H1 (cell line): ENCODE measurements around the gene GJB4. TPM values are rescaled to one million over a fixed set of nuclear protein-coding genes. Genes with fewer than 3 reads are reported as not detected.

Source experiments
- CTCF ChIA-PET: fragments of 300-600 bp; sonication (Branson Sonifier 250); formaldehyde crosslinking; loops from one replicate; lab custom pipeline; 2021; ENCODE audit not compliant: partially characterized antibody; lab: Charles Lee
- POLR2A ChIA-PET: fragments of 300-600 bp; sonication (Branson Sonifier 250); formaldehyde crosslinking; loops from one replicate; lab custom pipeline; 2021; ENCODE audit warnings: inconsistent platforms; ENCODE audit not compliant: partially characterized antibody; lab: Charles Lee
- DNase-seq, 2 experiments: peaks; one replicate each; pipeline versions ENCODE4 v3.0.0 to v3.0.0-alpha.2; 2010 to 2022; ENCODE audit warnings: low spot score in 2 of 2, low read depth in 1 of 2, mixed read lengths in 1 of 2
- FAIRE-seq: peaks from 2 replicates; lab custom pipeline; 2011; peaks lifted over from hg19 to GRCh38; lab: Jason Lieb, UNC
- H2AFZ ChIP-seq: 2 replicates; pipeline ENCODE4 v1.8.1; 2012; ENCODE audit warnings: low read length, inconsistent platforms
- H2AK5ac ChIP-seq: 2 replicates; pipeline ENCODE4 v1.6.1; 2013; ENCODE audit warnings: low read depth, low read length
- H2BK120ac ChIP-seq: replicated peaks from 2 replicates; pipeline ENCODE3; 2013; ENCODE audit warnings: low read depth, low read length, inconsistent platforms
- H2BK12ac ChIP-seq: 2 replicates; pipeline ENCODE4 v1.6.1; 2013; ENCODE audit warnings: low read depth, low read length
- H2BK15ac ChIP-seq: 2 replicates; pipeline ENCODE4 v1.6.1; 2013; ENCODE audit warnings: low read length
- H2BK20ac ChIP-seq: 2 replicates; pipeline ENCODE4 v1.6.1; 2013; ENCODE audit warnings: low read length
- H2BK5ac ChIP-seq: 2 replicates; pipeline ENCODE4 v1.6.1; 2013; ENCODE audit warnings: low read depth, low read length
- H3K14ac ChIP-seq: 2 replicates; pipeline ENCODE4 v1.6.1; 2013; ENCODE audit warnings: inconsistent platforms; ENCODE audit not compliant: insufficient read length
- H3K18ac ChIP-seq: 2 replicates; pipeline ENCODE4 v1.6.1; 2013; ENCODE audit warnings: low read length; ENCODE audit errors: extremely low read depth
- H3K23ac ChIP-seq: 2 replicates; pipeline ENCODE4 v1.6.1; 2013; ENCODE audit warnings: inconsistent platforms; ENCODE audit not compliant: insufficient read length
- H3K23me2 ChIP-seq: 2 replicates; pipeline ENCODE4 v1.6.1; 2013; ENCODE audit warnings: low read depth, low read length
- H3K27ac ChIP-seq: 2 replicates; pipeline ENCODE4 v1.6.1; 2011; ENCODE audit warnings: low read depth, low read length, inconsistent platforms
- H3K27me3 ChIP-seq, 4 experiments: replicated peaks in 1 of 4; 1 replicate in 1 of 4; 2 replicates in 3 of 4; pipeline versions ENCODE4 v1.6.1 to v1.8.1; 2011 to 2013; ENCODE audit warnings: low read length in 3 of 4, mild to moderate bottlenecking in 3 of 4, inconsistent platforms in 2 of 4, mixed read lengths in 2 of 4, moderate library complexity in 1 of 4; ENCODE audit not compliant: control insufficient read depth in 3 of 4, insufficient read depth in 3 of 4; ENCODE audit errors: extremely low read depth in 1 of 4
- H3K36me3 ChIP-seq, 4 experiments: 2 replicates each; pipeline versions ENCODE4 v1.6.1 to v1.8.1; 2011 to 2013; ENCODE audit warnings: mild to moderate bottlenecking in 4 of 4, low read length in 3 of 4, moderate library complexity in 2 of 4, control low read depth in 1 of 4, inconsistent platforms in 1 of 4; ENCODE audit not compliant: insufficient read depth in 4 of 4, control insufficient read depth in 2 of 4
- H3K4ac ChIP-seq: replicated peaks from 2 replicates; pipeline ENCODE3; 2013; ENCODE audit warnings: low read length, low read depth, mixed read lengths, inconsistent platforms; ENCODE audit not compliant: insufficient read length
- H3K4me1 ChIP-seq, 4 experiments: replicated peaks in 1 of 4; 1 replicate in 1 of 4; 2 replicates in 3 of 4; pipeline versions ENCODE4 v1.6.1 to v1.8.1; 2011 to 2013; ENCODE audit warnings: low read length in 3 of 4, inconsistent platforms in 2 of 4, mixed read lengths in 1 of 4; ENCODE audit not compliant: insufficient read depth in 4 of 4, control insufficient read depth in 3 of 4
- H3K4me2 ChIP-seq, 2 experiments: 2 replicates each; pipeline versions ENCODE4 v1.6.1 to v1.8.1; 2011 to 2013; ENCODE audit warnings: low read depth in 2 of 2, low read length in 2 of 2, control low read depth in 1 of 2, inconsistent platforms in 1 of 2, mild to moderate bottlenecking in 1 of 2; ENCODE audit not compliant: insufficient read depth in 1 of 2
- H3K4me3 ChIP-seq, 4 experiments: fragments of 200-600, 300-600 bp in 1 of 4; sonication (generic), shearing (Covaris generic), sonication (Bioruptor Twin) in 1 of 4; 2 replicates each; pipeline versions ENCODE4 v1.5.1 to v1.8.1; 2011 to 2016; ENCODE audit warnings: low read length in 4 of 4, low read depth in 3 of 4, control low read depth in 2 of 4, inconsistent platforms in 2 of 4, mild to moderate bottlenecking in 2 of 4, mixed read lengths in 1 of 4, moderate library complexity in 1 of 4; ENCODE audit not compliant: insufficient read depth in 2 of 4; ENCODE audit errors: extremely low read depth in 1 of 4
- H3K56ac ChIP-seq: replicated peaks from 2 replicates; pipeline ENCODE3; 2013; ENCODE audit warnings: low read depth, mild to moderate bottlenecking, mixed read lengths, low read length, inconsistent platforms; ENCODE audit not compliant: insufficient read length
- H3K79me1 ChIP-seq: 2 replicates; pipeline ENCODE4 v1.6.1; 2013; ENCODE audit warnings: low read depth, low read length, control low read depth
- H3K79me2 ChIP-seq, 2 experiments: 2 replicates each; pipeline versions ENCODE4 v1.6.1 to v1.8.1; 2012 to 2013; ENCODE audit warnings: low read length in 2 of 2, mild to moderate bottlenecking in 2 of 2, inconsistent platforms in 1 of 2; ENCODE audit not compliant: insufficient read depth in 2 of 2, control insufficient read depth in 1 of 2
- H3K9ac ChIP-seq, 4 experiments: replicated peaks in 1 of 4; 1 replicate in 1 of 4; 2 replicates in 3 of 4; pipeline versions ENCODE4 v1.6.1 to v1.8.1; 2011 to 2013; ENCODE audit warnings: low read depth in 3 of 4, low read length in 3 of 4, control low read depth in 2 of 4, mild to moderate bottlenecking in 2 of 4, moderate library complexity in 2 of 4, inconsistent platforms in 1 of 4; ENCODE audit errors: extremely low read depth in 1 of 4
- H3K9me3 ChIP-seq, 2 experiments: 2 replicates each; pipeline versions ENCODE4 v1.6.1 to v1.8.1; 2012 to 2013; ENCODE audit warnings: mild to moderate bottlenecking in 2 of 2, moderate library complexity in 2 of 2, control low read depth in 1 of 2, inconsistent platforms in 1 of 2, low read depth in 1 of 2, low read length in 1 of 2, mixed read lengths in 1 of 2; ENCODE audit not compliant: insufficient read depth in 2 of 2
- H4K20me1 ChIP-seq, 2 experiments: replicated peaks in 1 of 2; 2 replicates each; pipeline versions ENCODE3 to v1.8.1; 2011 to 2013; ENCODE audit warnings: inconsistent platforms in 2 of 2, low read length in 2 of 2, mild to moderate bottlenecking in 1 of 2; ENCODE audit not compliant: insufficient read depth in 2 of 2, control insufficient read depth in 1 of 2
- H4K5ac ChIP-seq: 2 replicates; pipeline ENCODE4 v1.6.1; 2013; ENCODE audit warnings: low read length, low read depth, mixed read lengths, inconsistent platforms; ENCODE audit not compliant: insufficient read length
- H4K8ac ChIP-seq: 2 replicates; pipeline ENCODE4 v1.8.0; 2013; ENCODE audit warnings: mild to moderate bottlenecking, moderate library complexity, low read length, inconsistent platforms; ENCODE audit not compliant: insufficient read depth; ENCODE audit errors: extremely low read depth
- H4K91ac ChIP-seq: replicated peaks from 2 replicates; pipeline ENCODE3; 2013; ENCODE audit warnings: low read length, mixed read lengths, inconsistent platforms; ENCODE audit not compliant: insufficient read length
- CHD2 ChIP-seq: IDR thresholded peaks from 2 replicates; pipeline ENCODE4 v1.6.1; 2012; ENCODE audit warnings: low read length, improper control_type of control experiment
- EGR1 ChIP-seq: IDR thresholded peaks from 2 replicates; pipeline ENCODE4 v1.6.1; 2011; ENCODE audit warnings: low read depth, low read length, borderline replicate concordance
- WGBS, 2 experiments: shearing (Covaris generic) in 1 of 2; methylation state at CpG; one replicate each; pipeline versions ENCODE4 v1.1.6 to v1.1.7; 2013 to 2015; ENCODE audit warnings: low lambda C conversion rate in 2 of 2, mixed read lengths in 2 of 2, inconsistent platforms in 1 of 2, low coverage in 1 of 2, missing lambda C conversion rate in 1 of 2; ENCODE audit not compliant: insufficient replicate concordance in 2 of 2, insufficient coverage in 1 of 2, insufficient read length in 1 of 2; ENCODE audit errors: extremely low coverage in 1 of 2, missing lambda C conversion rate in 1 of 2; 5-methylcytosine and 5-hydroxymethylcytosine counted together
- polyA plus RNA-seq, 7 experiments: library from polyadenylated mRNA; depleted of rRNA in 3 of 7; stranded (reverse) in 5 of 7; unstranded in 2 of 7; fragments of >200 nt in 5 of 7; fragments of 200-250 nt in 2 of 7; gene quantifications; 1 replicate in 5 of 7; 2 replicates in 1 of 7; 4 replicates in 1 of 7; pipeline versions ENCODE4 v1.2.1 to v1.2.3, GENCODE V29; 2011 to 2013; ENCODE audit warnings: missing spikeins in 2 of 7, mixed read lengths in 2 of 7
- total RNA-seq: library from RNA; stranded (reverse); fragmentation: NEBNext Ultra II Directional; extraction: Animal tissue kit (Norgen Biotek cat#: 25700); gene quantifications from 2 replicates; pipeline ENCODE4 v1.2.1, GENCODE V29; 2021

The GJB4 gene
- total and polyA plus RNA-seq, 2 of the 8 experiments (the other 6 are each of a cell fraction or from before 2014, with no cell fraction given) = 0.20 to 0.41 TPM

- no peak overlapping the region for H3K18ac ChIP-seq
- CTCF ChIA-PET = interaction anchor here (0.8 to 2.8 kb wide), 4 partner anchors 10 to 16 kb away, joined by 3 to 9 read pairs (median 4); no protein-coding TSS in a partner anchor
- no peak overlapping the region for H3K4me2 ChIP-seq
These were observed 32.7 kb upstream of the GJB4 start for GRCh38 chr1:34726861-34727260.

More at GRCh38 chr1:34726861-34727260, 32.7 kb upstream of the GJB4 start:
- no peak overlapping the region for H3K4me3 ChIP-seq
- H3K56ac ChIP-seq = no peak overlapping the region
- 90% methylated on average over 6 of the region's 6 CpGs; no CpG with 5 or more reads in 1 of the 2 experiments for WGBS, 2 experiments
- H3K27me3 ChIP-seq = no peaks in the 10 kb centered on the region
- no peak overlapping the region for H3K9ac ChIP-seq
- no peak overlapping the region for H3K27ac ChIP-seq
- no peak overlapping the region for H3K4ac ChIP-seq
- H2BK12ac ChIP-seq = no peak overlapping the region
- no peak overlapping the region for H2BK5ac ChIP-seq
- POLR2A ChIA-PET = no interaction called here
- no peak for FAIRE-seq
- no peak overlapping the region for H2BK20ac ChIP-seq
- H4K91ac ChIP-seq = no peak overlapping the region
- no peak for DNase-seq
- no peak overlapping the region for H2BK120ac ChIP-seq
- no peaks in the 10 kb centered on the region for H3K79me1 ChIP-seq
- H3K23ac ChIP-seq = no peak overlapping the region
- H2AFZ ChIP-seq = no peak overlapping the region
- H3K36me3 ChIP-seq = no peaks in the 10 kb centered on the region
- no peak overlapping the region for H2AK5ac ChIP-seq
- no peak overlapping the region for H2BK15ac ChIP-seq
- H4K20me1 ChIP-seq = peaks cover 0 to 4% of the 10 kb centered on the region in 2 experiments
- H3K4me1 ChIP-seq = no peaks in the 10 kb centered on the region
- H3K9me3 ChIP-seq = no peaks in the 10 kb centered on the region
- no peak overlapping the region for H4K8ac ChIP-seq
- no peak overlapping the region for H4K5ac ChIP-seq
- TF ChIP-seq EGR1 (no peak), CHD2 (no peak)
- TF ChIP-seq, all 59 proteins: peak for 0
- Histone ChIP-seq H3K79me2 (no peaks in the 10 kb centered on the region), H3K23me2 (no peaks in the 10 kb centered on the region; the same call in 1 of the 2 replicates), H3K14ac (no peak overlapping the region)
